ENCODE results near the gene NAV2. TPM values are rescaled to one million over a fixed set of nuclear protein-coding genes. Genes with fewer than 3 reads are reported as not detected.

The NAV2 gene
- total and polyA plus RNA-seq, 5 donors: 4.4 to 12.9 (median 8.6) TPM

GRCh38 chr11:20090654-20091374, 378.2 kb downstream of the NAV2 start:
- no peaks in the 10 kb centered on the region for H3K9me3 ChIP-seq (ENCODE audit: control insufficient read depth, low read length)
- H3K27ac ChIP-seq (ENCODE audit: low read length): no peak overlapping the region
- no peaks in the 10 kb centered on the region for H3K27me3 ChIP-seq (ENCODE audit: control insufficient read depth, insufficient read depth)
- ATAC-seq: no peak
- intact Hi-C loops (cut with DNase I): no loop called here
- no peak overlapping the region for H3K4me3 ChIP-seq (ENCODE audit: low read length)
- 79% methylated on average over 10 of the region's 10 CpGs for WGBS
- no peak for DNase-seq
- peaks cover 2% of the 10 kb centered on the region for H3K4me1 ChIP-seq (ENCODE audit: control insufficient read depth, insufficient read depth, low read length)

- peaks cover 2% of the 10 kb centered on the region for H3K4me1 ChIP-seq (ENCODE audit: control insufficient read depth, insufficient read depth, low read length)
- DNase-seq (no peak), ATAC-seq (no peak)
- intact Hi-C loops (cut with DNase I): no loop called here
- no peak overlapping the region for H3K4me3 ChIP-seq (ENCODE audit: low read length)
- H3K9me3 ChIP-seq (ENCODE audit: control insufficient read depth, low read length): no peaks in the 10 kb centered on the region
- H3K27me3 ChIP-seq (ENCODE audit: control insufficient read depth, insufficient read depth): no peaks in the 10 kb centered on the region
- 67% methylated on average over 5 of the region's 5 CpGs for WGBS
- H3K27ac ChIP-seq (ENCODE audit: low read length): no peak overlapping the region
Measured at GRCh38 chr11:20093775-20094174, 381.1 kb downstream of the NAV2 start.

GRCh38 chr11:20095189-20095588, 382.6 kb downstream of the NAV2 start:
- H3K9me3 ChIP-seq (ENCODE audit: control insufficient read depth, low read length): no peaks in the 10 kb centered on the region
- intact Hi-C loops (cut with DNase I): no loop called here
- 94% methylated on average over 4 of the region's 4 CpGs for WGBS
- ATAC-seq (no peak), DNase-seq (no peak)
- H3K4me1 ChIP-seq (ENCODE audit: control insufficient read depth, insufficient read depth, low read length): no peaks in the 10 kb centered on the region
- no peak overlapping the region for H3K27ac ChIP-seq (ENCODE audit: low read length)
- H3K27me3 ChIP-seq (ENCODE audit: control insufficient read depth, insufficient read depth): no peaks in the 10 kb centered on the region
- H3K4me3 ChIP-seq (ENCODE audit: low read length): no peak overlapping the region

GRCh38 chr11:20097319-20098221, 384.9 kb downstream of the NAV2 start:
- no peaks in the 10 kb centered on the region for H3K27me3 ChIP-seq (ENCODE audit: control insufficient read depth, insufficient read depth)
- WGBS: 79% methylated on average over 13 of the region's 13 CpGs
- H3K4me1 ChIP-seq (ENCODE audit: control insufficient read depth, insufficient read depth, low read length): no peaks in the 10 kb centered on the region
- intact Hi-C loops (cut with DNase I): no loop called here
- no peak overlapping the region for H3K27ac ChIP-seq (ENCODE audit: low read length)
- no peaks in the 10 kb centered on the region for H3K9me3 ChIP-seq (ENCODE audit: control insufficient read depth, low read length)
- DNase-seq (no peak), ATAC-seq (no peak)
- H3K4me3 ChIP-seq (ENCODE audit: low read length): no peak overlapping the region

GRCh38 chr11:20099527-20099926, 386.9 kb downstream of the NAV2 start:
- Histone ChIP-seq H3K4me1 (ENCODE audit: control insufficient read depth, insufficient read depth, low read length) (no peaks in the 10 kb centered on the region), H3K27ac (ENCODE audit: low read length) (no peak overlapping the region), H3K9me3 (ENCODE audit: control insufficient read depth, low read length) (no peaks in the 10 kb centered on the region), H3K4me3 (ENCODE audit: low read length) (no peak overlapping the region), H3K27me3 (ENCODE audit: control insufficient read depth, insufficient read depth) (no peaks in the 10 kb centered on the region)
- DNase-seq (no peak), ATAC-seq (no peak)
- intact Hi-C loops (cut with DNase I): no loop called here
- 91% methylated on average over 2 of the region's 2 CpGs for WGBS

GRCh38 chr11:20102397-20102796, 389.8 kb downstream of the NAV2 start:
- H3K4me3 ChIP-seq (ENCODE audit: low read length): no peak overlapping the region
- H3K9me3 ChIP-seq (ENCODE audit: control insufficient read depth, low read length): no peaks in the 10 kb centered on the region
- H3K27me3 ChIP-seq (ENCODE audit: control insufficient read depth, insufficient read depth): no peaks in the 10 kb centered on the region
- intact Hi-C loops (cut with DNase I): no loop called here
- ATAC-seq (peak in 1 of 2 donors; percentile 29), DNase-seq (no peak)
- WGBS: 74% methylated on average over 5 of the region's 5 CpGs
- no peak overlapping the region for H3K27ac ChIP-seq (ENCODE audit: low read length)
- no peaks in the 10 kb centered on the region for H3K4me1 ChIP-seq (ENCODE audit: control insufficient read depth, insufficient read depth, low read length)

- Histone ChIP-seq H3K9me3 (ENCODE audit: control insufficient read depth, low read length) (no peaks in the 10 kb centered on the region), H3K4me1 (ENCODE audit: control insufficient read depth, insufficient read depth, low read length) (no peaks in the 10 kb centered on the region), H3K4me3 (ENCODE audit: low read length) (no peak overlapping the region), H3K27me3 (ENCODE audit: control insufficient read depth, insufficient read depth) (no peaks in the 10 kb centered on the region), H3K27ac (ENCODE audit: low read length) (no peak overlapping the region)
- WGBS: 98% methylated on average over 7 of the region's 7 CpGs
- intact Hi-C loops (cut with DNase I): no loop called here
- ATAC-seq: no peak
- DNase-seq: no peak
Measured at GRCh38 chr11:20103281-20103680, 390.6 kb downstream of the NAV2 start.

- intact Hi-C loops (cut with DNase I): no loop called here
- Histone ChIP-seq H3K27me3 (ENCODE audit: control insufficient read depth, insufficient read depth) (no peaks in the 10 kb centered on the region), H3K27ac (ENCODE audit: low read length) (no peak overlapping the region), H3K9me3 (ENCODE audit: control insufficient read depth, low read length) (no peaks in the 10 kb centered on the region), H3K4me1 (ENCODE audit: control insufficient read depth, insufficient read depth, low read length) (no peaks in the 10 kb centered on the region), H3K4me3 (ENCODE audit: low read length) (no peak overlapping the region)
- no peak for DNase-seq
- WGBS: 94% methylated on average over 10 of the region's 10 CpGs
- no peak for ATAC-seq
Measured at GRCh38 chr11:20105427-20105826, 392.8 kb downstream of the NAV2 start.

- no peak overlapping the region for H3K27ac ChIP-seq (ENCODE audit: low read length)
- intact Hi-C loops (cut with DNase I): loop anchor here in 3 of 4 donors (5.0 to 10.0 kb wide), 2 partner anchors 155 to 158 kb away; no protein-coding TSS in a partner anchor
- ATAC-seq (no peak), DNase-seq (no peak)
- H3K4me3 ChIP-seq (ENCODE audit: low read length): no peak overlapping the region
- H3K4me1 ChIP-seq (ENCODE audit: control insufficient read depth, insufficient read depth, low read length): peaks cover 8% of the 10 kb centered on the region
- H3K27me3 ChIP-seq (ENCODE audit: control insufficient read depth, insufficient read depth): no peaks in the 10 kb centered on the region
- H3K9me3 ChIP-seq (ENCODE audit: control insufficient read depth, low read length): no peaks in the 10 kb centered on the region
- WGBS: 95% methylated on average over 9 of the region's 9 CpGs
Measured at GRCh38 chr11:20109731-20110445, 397.3 kb downstream of the NAV2 start.

GRCh38 chr11:20110908-20111669, 398.5 kb downstream of the NAV2 start:
- 33% methylated on average over 8 of the region's 8 CpGs for WGBS
- DNase-seq: no peak
- no peaks in the 10 kb centered on the region for H3K27me3 ChIP-seq (ENCODE audit: control insufficient read depth, insufficient read depth)
- no peak overlapping the region for H3K4me3 ChIP-seq (ENCODE audit: low read length)
- H3K4me1 ChIP-seq (ENCODE audit: control insufficient read depth, insufficient read depth, low read length): peaks cover 8% of the 10 kb centered on the region
- no peaks in the 10 kb centered on the region for H3K9me3 ChIP-seq (ENCODE audit: control insufficient read depth, low read length)
- ATAC-seq: peak; percentile 38 to 39
- no peak overlapping the region for H3K27ac ChIP-seq (ENCODE audit: low read length)
- intact Hi-C loops (cut with DNase I): loop anchor here in 3 of 4 donors (5.0 to 10.0 kb wide), 2 partner anchors 156 to 159 kb away; no protein-coding TSS in a partner anchor
